Caco-2 (cell line): ENCODE results near the gene TET3. TPM values are rescaled to one million over a fixed set of nuclear protein-coding genes. Genes with fewer than 3 reads are reported as not detected.
A peak's percentile ranks its signal among the peaks of the same experiment; 100 is the strongest.

Experiments used
- BruUV-seq: library from RNA; stranded (reverse); fragments of 400-500 nt; replicated peaks from 2 replicates; lab custom pipeline; 2021; lab: Mats Ljungman, UMichigan
- CTCF ChIA-PET: fragments of 300-600 bp; sonication (Branson Sonifier 250); formaldehyde crosslinking; loops from one replicate; lab custom pipeline; 2022; ENCODE audit warnings: antibody characterized with exemption; lab: Charles Lee
- POLR2A ChIA-PET: fragments of 300-600 bp; sonication (Branson Sonifier 250); formaldehyde crosslinking; loops from one replicate; lab custom pipeline; 2022; ENCODE audit warnings: antibody characterized with exemption; lab: Charles Lee
- DNase-seq, 2 experiments: peaks; one replicate each; pipeline versions ENCODE4 v3.0.0 to v3.0.0-alpha.2; 2020 to 2022
- H3K27me3 ChIP-seq: replicated peaks from 2 replicates; pipeline ENCODE4 v1.6.0; 2011; ENCODE audit warnings: low read length; ENCODE audit not compliant: control insufficient read depth, insufficient read depth
- H3K36me3 ChIP-seq: 2 replicates; pipeline ENCODE4 v1.5.1; 2011; ENCODE audit warnings: low read length; ENCODE audit not compliant: control insufficient read depth, insufficient read depth
- H3K4me1 ChIP-seq: fragments of 250-450 bp; sonication (Bioruptor Pico); 2 replicates; pipeline ENCODE4 v1.5.1; 2020; ENCODE audit warnings: mild to moderate bottlenecking
- H3K4me3 ChIP-seq: 2 replicates; pipeline ENCODE4 v1.5.1; 2011; ENCODE audit warnings: low read depth, mild to moderate bottlenecking, control low read depth, low read length
- H3K9me3 ChIP-seq: fragments of 250-450 bp; sonication (Bioruptor Pico); 2 replicates; pipeline ENCODE4 v1.5.1; 2020; ENCODE audit warnings: mild to moderate bottlenecking, moderate library complexity
- H3K27ac Mint-ChIP-seq: one replicate; pipeline ENCODE4 v1.8.0; 2022; ENCODE audit warnings: mixed read lengths; ENCODE audit not compliant: unreplicated experiment
- H3K27me3 Mint-ChIP-seq: one replicate; pipeline ENCODE4 v1.8.0; 2022; ENCODE audit warnings: mixed read lengths; ENCODE audit not compliant: insufficient read depth, unreplicated experiment
- H3K36me3 Mint-ChIP-seq: one replicate; pipeline ENCODE4 v1.8.0; 2022; ENCODE audit warnings: mild to moderate bottlenecking, mixed read lengths; ENCODE audit not compliant: insufficient read depth, unreplicated experiment
- H3K4me1 Mint-ChIP-seq: one replicate; pipeline ENCODE4 v1.8.0; 2022; ENCODE audit warnings: low read depth, mixed read lengths; ENCODE audit not compliant: unreplicated experiment
- H3K4me3 Mint-ChIP-seq: one replicate; pipeline ENCODE4 v1.8.0; 2022; ENCODE audit warnings: mild to moderate bottlenecking, moderate library complexity, mixed read lengths; ENCODE audit not compliant: unreplicated experiment
- H3K9me3 Mint-ChIP-seq: one replicate; pipeline ENCODE4 v1.8.0; 2022; ENCODE audit warnings: mixed read lengths; ENCODE audit not compliant: unreplicated experiment
- intact Hi-C: fragments of 100-400 bp; cut with micrococcal nuclease; formaldehyde crosslinking; loops from one replicate; pipeline ENCODE4 v1.10.0; 2022; ENCODE audit not compliant: unreplicated experiment
- total RNA-seq: library from RNA; stranded (reverse); gene quantifications from 2 replicates; pipeline ENCODE4 v1.2.3, GENCODE V29; 2022
- TF ChIP-seq, protein P1 (sequence below), 2 experiments: fragments of 200-600 bp in 1 of 2; IDR thresholded peaks; 1 replicate in 1 of 2; 2 replicates in 1 of 2; pipeline versions ENCODE4 v1.5.1 to v1.8.0; 2011 to 2022; ENCODE audit warnings: antibody characterized with exemption in 1 of 2, control low read depth in 1 of 2, inconsistent platforms in 1 of 2, low read depth in 1 of 2, low read length in 1 of 2, mild to moderate bottlenecking in 1 of 2, moderate library complexity in 1 of 2; ENCODE audit not compliant: insufficient read depth in 1 of 2, severe bottlenecking in 1 of 2, unreplicated experiment in 1 of 2

TET3 gene
- total RNA-seq, 1 experiment from 2014 or later: 27.5 TPM

DNA sequence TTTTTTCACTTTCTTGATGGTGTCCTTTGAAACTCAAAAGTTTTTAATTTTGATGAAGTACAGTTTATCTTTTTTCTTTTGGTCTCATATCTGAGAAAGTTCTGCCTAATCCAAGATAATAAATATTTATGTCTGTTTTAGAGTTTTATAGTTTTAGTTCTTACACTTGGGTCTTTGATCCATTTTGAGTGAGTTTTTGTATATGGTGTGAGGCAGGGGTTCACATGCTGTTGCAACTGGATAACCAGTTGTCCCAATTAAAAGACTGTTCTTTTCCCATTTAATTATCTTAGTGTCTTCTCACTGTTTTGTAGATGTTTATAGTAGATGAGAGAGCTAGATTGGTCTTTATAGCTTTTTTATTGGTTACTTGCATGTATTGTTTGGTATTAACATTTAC, 43.6 kb downstream of the TET3 start:
- Histone ChIP-seq H3K27me3 (no peaks in the 10 kb centered on the region), H3K4me3 (no peak overlapping the region), H3K9me3 (no peaks in the 10 kb centered on the region), H3K36me3 (no peaks in the 10 kb centered on the region), H3K4me1 (no peaks in the 10 kb centered on the region; the same call in 1 of the 2 replicates)
- ChIA-PET CTCF (no interaction called here), POLR2A (no interaction called here)
- no TSS peak for BruUV-seq
- Mint-ChIP-seq H3K4me3 (no peak overlapping the region), H3K36me3 (peaks cover 8% of the 10 kb centered on the region), H3K9me3 (peaks cover 8% of the 10 kb centered on the region), H3K27ac (no peak overlapping the region), H3K4me1 (no peaks in the 10 kb centered on the region), H3K27me3 (no peaks in the 10 kb centered on the region)
- TF ChIP-seq, protein P1, sequence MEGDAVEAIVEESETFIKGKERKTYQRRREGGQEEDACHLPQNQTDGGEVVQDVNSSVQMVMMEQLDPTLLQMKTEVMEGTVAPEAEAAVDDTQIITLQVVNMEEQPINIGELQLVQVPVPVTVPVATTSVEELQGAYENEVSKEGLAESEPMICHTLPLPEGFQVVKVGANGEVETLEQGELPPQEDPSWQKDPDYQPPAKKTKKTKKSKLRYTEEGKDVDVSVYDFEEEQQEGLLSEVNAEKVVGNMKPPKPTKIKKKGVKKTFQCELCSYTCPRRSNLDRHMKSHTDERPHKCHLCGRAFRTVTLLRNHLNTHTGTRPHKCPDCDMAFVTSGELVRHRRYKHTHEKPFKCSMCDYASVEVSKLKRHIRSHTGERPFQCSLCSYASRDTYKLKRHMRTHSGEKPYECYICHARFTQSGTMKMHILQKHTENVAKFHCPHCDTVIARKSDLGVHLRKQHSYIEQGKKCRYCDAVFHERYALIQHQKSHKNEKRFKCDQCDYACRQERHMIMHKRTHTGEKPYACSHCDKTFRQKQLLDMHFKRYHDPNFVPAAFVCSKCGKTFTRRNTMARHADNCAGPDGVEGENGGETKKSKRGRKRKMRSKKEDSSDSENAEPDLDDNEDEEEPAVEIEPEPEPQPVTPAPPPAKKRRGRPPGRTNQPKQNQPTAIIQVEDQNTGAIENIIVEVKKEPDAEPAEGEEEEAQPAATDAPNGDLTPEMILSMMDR (IDR thresholded peaks at IDR 0.05; ENCODE audit: insufficient read depth in 1 of 2, low read depth in 1 of 2, low read length in 1 of 2, severe bottlenecking in 1 of 2, unreplicated experiment in 1 of 2): no peak
- no peak for DNase-seq
- intact Hi-C loops: no loop called here

DNA sequence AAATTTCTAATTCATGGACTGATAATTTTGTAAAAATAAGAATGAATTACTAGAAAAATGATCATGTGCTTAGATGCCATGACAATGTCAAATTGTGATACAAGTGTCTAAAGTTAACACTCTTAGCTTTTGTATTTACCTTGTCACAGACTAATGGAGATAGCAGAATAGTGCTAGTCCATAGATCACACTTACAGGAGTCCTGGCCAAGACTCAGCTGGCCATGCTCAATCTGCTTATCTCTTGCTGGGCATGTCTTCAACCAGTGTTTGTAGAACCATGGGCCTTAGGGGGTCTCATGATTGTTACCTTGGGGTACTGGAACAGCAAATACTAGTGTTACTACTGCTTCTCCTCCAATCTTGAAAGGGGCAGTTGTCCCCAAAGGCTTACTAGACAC, 44.0 kb downstream of the TET3 start:
- H3K9me3 Mint-ChIP-seq: peaks cover 8% of the 10 kb centered on the region
- BruUV-seq: no TSS peak
- H3K4me3 ChIP-seq: no peak overlapping the region
- peaks cover 8% of the 10 kb centered on the region for H3K36me3 Mint-ChIP-seq
- ChIA-PET POLR2A (no interaction called here), CTCF (no interaction called here)
- no peaks in the 10 kb centered on the region for H3K36me3 ChIP-seq
- H3K27me3 ChIP-seq: no peaks in the 10 kb centered on the region
- no peaks in the 10 kb centered on the region; the same call in 1 of the 2 replicates for H3K4me1 ChIP-seq
- H3K27ac Mint-ChIP-seq: no peak overlapping the region
- intact Hi-C loops: no loop called here
- H3K4me1 Mint-ChIP-seq: no peaks in the 10 kb centered on the region
- TF ChIP-seq, protein P1 (IDR thresholded peaks at IDR 0.05; ENCODE audit: insufficient read depth in 1 of 2, low read depth in 1 of 2, low read length in 1 of 2, severe bottlenecking in 1 of 2, unreplicated experiment in 1 of 2): no peak
- no peak for DNase-seq
- H3K27me3 Mint-ChIP-seq: no peaks in the 10 kb centered on the region
- no peaks in the 10 kb centered on the region for H3K9me3 ChIP-seq
- H3K4me3 Mint-ChIP-seq: no peak overlapping the region

DNA sequence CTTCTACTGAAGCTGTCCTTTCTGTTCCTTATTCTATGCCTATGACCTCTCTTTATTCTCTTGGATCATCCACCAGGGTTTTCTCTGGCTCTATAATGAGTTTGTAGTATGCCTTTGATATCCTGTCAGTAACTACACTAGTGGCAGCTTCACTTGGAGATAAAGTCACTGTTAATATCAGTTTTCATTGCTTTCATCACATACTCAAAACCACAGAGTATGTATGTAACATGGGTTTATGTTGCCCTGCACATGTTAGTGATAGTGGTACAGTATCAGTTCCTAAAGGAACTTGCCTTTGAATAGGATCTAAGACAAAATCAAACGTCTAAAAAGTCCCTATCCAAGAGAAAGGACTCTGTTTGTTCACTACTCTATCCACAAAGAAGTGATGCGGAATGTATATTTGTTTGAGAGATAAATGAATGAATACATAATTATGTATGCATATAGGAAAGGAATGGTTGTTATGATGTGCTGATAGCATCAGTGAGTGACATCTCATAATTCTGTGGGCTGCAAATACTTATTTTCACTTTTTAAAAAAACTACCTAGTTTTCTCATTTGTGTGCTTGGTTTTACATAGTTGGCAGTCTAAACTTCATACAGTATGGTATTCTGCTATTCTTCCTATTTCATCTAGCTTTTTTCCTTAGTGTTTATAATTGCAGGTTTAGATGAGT, 45.1 kb downstream of the TET3 start:
- DNase-seq: no peak
- peak overlapping the region; percentile 5 for H3K27ac Mint-ChIP-seq
- Histone ChIP-seq H3K27me3 (no peaks in the 10 kb centered on the region), H3K36me3 (no peaks in the 10 kb centered on the region), H3K4me1 (no peaks in the 10 kb centered on the region; the same call in 1 of the 2 replicates), H3K4me3 (no peak overlapping the region), H3K9me3 (no peaks in the 10 kb centered on the region)
- H3K4me1 Mint-ChIP-seq: no peaks in the 10 kb centered on the region
- peaks cover 8% of the 10 kb centered on the region for H3K36me3 Mint-ChIP-seq
- TF ChIP-seq, protein P1 (IDR thresholded peaks at IDR 0.05; ENCODE audit: insufficient read depth in 1 of 2, low read depth in 1 of 2, low read length in 1 of 2, severe bottlenecking in 1 of 2, unreplicated experiment in 1 of 2): no peak
- POLR2A ChIA-PET: no interaction called here
- H3K4me3 Mint-ChIP-seq: no peak overlapping the region
- BruUV-seq: no TSS peak
- intact Hi-C loops: no loop called here
- H3K9me3 Mint-ChIP-seq: peaks cover 8% of the 10 kb centered on the region
- CTCF ChIA-PET: no interaction called here
- H3K27me3 Mint-ChIP-seq: no peaks in the 10 kb centered on the region
